GM12878 (cell line): ENCODE results near the gene WWC2. TPM values are rescaled to one million over a fixed set of nuclear protein-coding genes. Genes with fewer than 3 reads are reported as not detected.

ENCODE experiments used
- ATAC-seq: fragments of 200-7000 bp; cut with Tn5 transposase; 3 replicates; pipeline ENCODE4 v1.9.1; 2020; ENCODE audit warnings: mild to moderate bottlenecking, moderate library complexity
- BruUV-seq: library from RNA; stranded (reverse); fragments of 400-500 nt; replicated peaks from 2 replicates; lab custom pipeline; 2021; lab: Mats Ljungman, UMichigan
- CTCF ChIA-PET: fragments of 300-600 bp; sonication (Branson Sonifier 250); formaldehyde crosslinking; extraction: SDS; loops from one replicate; lab custom pipeline; 2021; ENCODE audit warnings: inconsistent platforms; lab: Yijun Ruan, JAX
- POLR2A ChIA-PET: fragments of 350-600 bp; formaldehyde crosslinking; extraction: SDS; loops from one replicate; lab custom pipeline; 2021; ENCODE audit warnings: inconsistent platforms; lab: Charles Lee
- RAD21 ChIA-PET: fragments of 300-600 bp; sonication (Branson Sonifier 250); formaldehyde crosslinking; loops from one replicate; lab custom pipeline; 2023; ENCODE audit warnings: antibody characterized with exemption; ENCODE audit not compliant: unreplicated experiment; lab: Charles Lee
- SMC1A ChIA-PET: fragments of 300-600 bp; sonication (Branson Sonifier 250); formaldehyde crosslinking; loops from one replicate; lab custom pipeline; 2023; ENCODE audit not compliant: unreplicated experiment, uncharacterized antibody; lab: Charles Lee
- DNase-seq: peaks from one replicate; pipeline ENCODE4 v3.0.0-alpha.2; 2011; ENCODE audit warnings: low read depth, low spot score
- FAIRE-seq: peaks from 3 replicates; lab custom pipeline; 2011; peaks lifted over from hg19 to GRCh38; lab: Jason Lieb, UNC
- H2AFZ ChIP-seq: 2 replicates; pipeline ENCODE4 v1.6.0; 2011; ENCODE audit warnings: low read depth, low read length, control low read depth; ENCODE audit not compliant: control insufficient read depth
- H3K27ac ChIP-seq: 2 replicates; pipeline ENCODE4 v1.5.1; 2011; ENCODE audit warnings: control low read depth; ENCODE audit not compliant: control insufficient read depth, insufficient read depth
- H3K27me3 ChIP-seq, 2 experiments: replicated peaks in 1 of 2; 2 replicates each; pipeline versions ENCODE4 v1.6.0 to v1.6.1; 2011; ENCODE audit warnings: low read length in 1 of 2; ENCODE audit not compliant: control insufficient read depth in 2 of 2, insufficient read depth in 2 of 2
- H3K36me3 ChIP-seq, 2 experiments: 2 replicates each; pipeline ENCODE4 v1.5.1; 2011; ENCODE audit warnings: low read length in 1 of 2; ENCODE audit not compliant: control insufficient read depth in 2 of 2, insufficient read depth in 2 of 2
- H3K4me1 ChIP-seq: 2 replicates; pipeline ENCODE4 v1.6.1; 2011; ENCODE audit warnings: mild to moderate bottlenecking, low read length, moderate library complexity, mixed read lengths; ENCODE audit not compliant: control insufficient read depth, insufficient read depth
- H3K4me2 ChIP-seq: 2 replicates; pipeline ENCODE4 v1.6.0; 2011; ENCODE audit warnings: control low read depth; ENCODE audit not compliant: control insufficient read depth, insufficient read depth
- H3K4me3 ChIP-seq: fragments of 200-600 bp; sonication (generic); 2 replicates; pipeline ENCODE4 v1.5.1; 2016
- H3K79me2 ChIP-seq: 2 replicates; pipeline ENCODE4 v1.6.0; 2011; ENCODE audit warnings: low read length; ENCODE audit not compliant: control insufficient read depth, insufficient read depth
- H3K9ac ChIP-seq: 2 replicates; pipeline ENCODE4 v1.8.0; 2011; ENCODE audit warnings: low read length, control low read depth, mixed read lengths; ENCODE audit not compliant: control insufficient read depth, insufficient read depth
- H3K9me3 ChIP-seq: replicated peaks from 3 replicates; pipeline ENCODE4 v1.5.1; 2011; ENCODE audit warnings: mild to moderate bottlenecking, low read length; ENCODE audit not compliant: control insufficient read depth, insufficient read depth
- H4K20me1 ChIP-seq: 2 replicates; pipeline ENCODE4 v1.6.0; 2011; ENCODE audit not compliant: control insufficient read depth, insufficient read depth
- CEBPB ChIP-seq, 2 experiments: fragments of 150-350 bp in 1 of 2; IDR thresholded peaks; 2 replicates each; pipeline ENCODE4 v1.6.1; 2012 to 2014; ENCODE audit warnings: low read depth in 2 of 2, low read length in 2 of 2, borderline replicate concordance in 1 of 2, inconsistent platforms in 1 of 2
- CREM ChIP-seq: IDR thresholded peaks from 2 replicates; pipeline ENCODE4 v1.6.1; 2014; ENCODE audit warnings: antibody characterized with exemption, low read depth
- IKZF1 ChIP-seq: fragments of 450-650 bp; conservative IDR thresholded peaks from 2 replicates; pipeline ENCODE4 v1.6.1; 2017; ENCODE audit warnings: antibody characterized with exemption, mild to moderate bottlenecking
- MEF2A ChIP-seq: IDR thresholded peaks from 2 replicates; pipeline ENCODE4 v1.6.1; 2011; ENCODE audit warnings: low read depth, mild to moderate bottlenecking, low read length, moderate library complexity; ENCODE audit not compliant: insufficient read depth
- MTA2 ChIP-seq: fragments of 450-650 bp; IDR thresholded peaks from 2 replicates; pipeline ENCODE4 v1.6.1; 2016; ENCODE audit warnings: low read depth, mild to moderate bottlenecking, moderate library complexity
- RELA ChIP-seq: fragments of 450-650 bp; IDR thresholded peaks from 2 replicates; pipeline ENCODE4 v1.8.0; 2014; ENCODE audit warnings: borderline replicate concordance; ENCODE audit not compliant: partially characterized antibody
- TCF7 ChIP-seq: IDR thresholded peaks from 2 replicates; pipeline ENCODE4 v1.6.1; 2014; ENCODE audit warnings: antibody characterized with exemption, borderline replicate concordance
- WRNIP1 ChIP-seq: IDR thresholded peaks from 2 replicates; pipeline ENCODE4 v1.6.1; 2011; ENCODE audit warnings: low read depth, low read length, improper control_type of control experiment, borderline replicate concordance
- ZNF384 ChIP-seq: IDR thresholded peaks from 2 replicates; pipeline ENCODE4 v1.6.1; 2012; ENCODE audit warnings: low read depth, mild to moderate bottlenecking, low read length, improper control_type of control experiment, borderline replicate concordance
- ZZZ3 ChIP-seq: IDR thresholded peaks from 2 replicates; pipeline ENCODE4 v1.6.1; 2011; ENCODE audit warnings: low read depth; ENCODE audit not compliant: control insufficient read depth, insufficient read length
- WGBS: methylation state at CpG from one replicate; pipeline ENCODE4 v1.1.6; 2016; ENCODE audit warnings: low lambda C conversion rate; ENCODE audit not compliant: insufficient replicate concordance, insufficient coverage; ENCODE audit errors: missing lambda C conversion rate; 5-methylcytosine and 5-hydroxymethylcytosine counted together
- in situ Hi-C: fragments of 300-500 bp; cut with MboI; formaldehyde crosslinking; loops from 9 replicates; pipeline ENCODE4 v1.14.3; 2018; ENCODE audit warnings: mixed read lengths
- intact Hi-C: fragments of 100-400 bp; cut with micrococcal nuclease; formaldehyde crosslinking; loops from one replicate; pipeline ENCODE4 v1.14.2; 2022; ENCODE audit not compliant: unreplicated experiment
- polyA plus RNA-seq, 11 experiments: library from polyadenylated mRNA; depleted of rRNA in 4 of 11; unstranded in 6 of 11; stranded (reverse) in 5 of 11; fragments of >200 nt; fragmentation: Nextera tagmentation in 4 of 11; fragmentation: Illumina TruSeq in 1 of 11; extraction: Ambion mirVana in 4 of 11; extraction: Trizol in 1 of 11; gene quantifications; 1 replicate in 1 of 11; 2 replicates in 10 of 11; pipeline versions ENCODE4 v1.2.1 to v1.2.3, GENCODE V29; 2011 to 2016; ENCODE audit warnings: inconsistent platforms in 2 of 11, missing spikeins in 2 of 11, low read depth in 1 of 11
- total RNA-seq, 4 experiments: library from RNA; depleted of rRNA in 3 of 4; stranded (reverse); fragments of >200 nt in 3 of 4; fragmentation: Illumina TruSeq in 1 of 4; extraction: Trizol in 1 of 4; gene quantifications; 2 replicates each; pipeline versions ENCODE4 v1.2.1 to v1.2.3, GENCODE V29; 2013 to 2021
- TF ChIP-seq, protein P1 (sequence below): IDR thresholded peaks from 2 replicates; pipeline ENCODE4 v1.6.1; 2012; ENCODE audit warnings: low read depth, low read length, improper control_type of control experiment
- TF ChIP-seq, protein P2 (sequence below): fragments of 450-650 bp; IDR thresholded peaks from 2 replicates; pipeline ENCODE4 v1.6.1; 2017; ENCODE audit warnings: mild to moderate bottlenecking, moderate library complexity

WWC2 gene
- total and polyA plus RNA-seq, 10 of the 15 experiments (the other 5 are each of a cell fraction or from before 2014, with no cell fraction given): 0.02 to 0.72 (median 0.06) TPM; not detected in 3

DNA sequence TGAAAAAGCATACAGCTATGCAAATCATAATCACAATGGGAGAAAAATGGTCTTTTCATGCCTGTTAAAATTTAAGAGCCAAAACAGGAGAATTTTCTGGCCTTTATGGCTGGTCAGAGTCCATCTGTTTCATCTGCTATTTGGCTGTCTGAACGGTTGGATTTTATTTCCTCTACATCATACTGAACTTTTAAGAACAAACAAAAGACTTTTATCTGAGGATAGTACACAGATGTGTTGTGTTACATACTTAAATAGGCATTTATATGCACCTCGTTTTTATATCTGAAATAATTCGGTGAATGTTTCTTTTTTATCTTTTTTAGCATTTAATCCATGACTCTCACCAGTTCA, 18.0 kb upstream of the WWC2 start:
- no peak overlapping the region for H3K9ac ChIP-seq
- ChIA-PET CTCF (interaction anchor here (1.0 kb wide), 1 partner anchor 181 kb away, joined by 3 read pairs; no protein-coding TSS in a partner anchor), RAD21 (no interaction called here), SMC1A (no interaction called here), POLR2A (no interaction called here)
- WGBS: 21% methylated on average over 3 of the region's 3 CpGs
- H3K27me3 ChIP-seq: no peaks in the 10 kb centered on the region
- H3K4me3 ChIP-seq: no peak overlapping the region
- H2AFZ ChIP-seq: no peak overlapping the region
- TF ChIP-seq MEF2A: no peak
- DNase-seq (no peak), FAIRE-seq (no peak), ATAC-seq (no peak)
- in situ Hi-C loops: no loop called here
- H3K36me3 ChIP-seq: no peaks in the 10 kb centered on the region
- no peak overlapping the region for H3K4me2 ChIP-seq
- H3K79me2 ChIP-seq: no peaks in the 10 kb centered on the region
- no peak overlapping the region for H3K27ac ChIP-seq
- no peaks in the 10 kb centered on the region for H4K20me1 ChIP-seq
- intact Hi-C loops: no loop called here
- no TSS peak for BruUV-seq
- no peaks in the 10 kb centered on the region for H3K9me3 ChIP-seq
- no peaks in the 10 kb centered on the region for H3K4me1 ChIP-seq

DNA sequence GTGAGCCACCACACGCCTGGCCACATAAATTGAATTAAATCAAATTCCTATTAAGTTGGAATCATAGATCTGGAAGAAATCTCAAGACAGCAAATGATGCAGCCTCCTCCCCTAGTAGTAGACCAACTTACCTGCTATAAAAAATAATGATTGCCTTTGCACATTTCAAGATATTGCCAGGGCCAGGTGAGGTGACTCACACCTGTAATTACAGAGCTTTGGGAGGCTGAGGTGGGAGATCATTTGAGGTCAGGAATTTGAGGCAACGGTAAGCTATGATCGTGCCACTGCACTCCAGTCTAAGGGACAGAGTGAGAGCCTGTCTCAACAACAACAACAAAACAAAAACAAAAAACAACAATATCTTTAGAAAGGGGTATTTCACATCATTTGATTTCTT, 17.0 kb upstream of the WWC2 start:
- no TSS peak for BruUV-seq
- Histone ChIP-seq H3K9ac (no peak overlapping the region), H4K20me1 (no peaks in the 10 kb centered on the region), H3K4me1 (no peaks in the 10 kb centered on the region), H3K36me3 (no peaks in the 10 kb centered on the region), H3K27me3 (no peaks in the 10 kb centered on the region), H3K79me2 (no peaks in the 10 kb centered on the region), H3K9me3 (no peaks in the 10 kb centered on the region), H3K4me2 (no peak overlapping the region), H3K27ac (no peak overlapping the region), H2AFZ (no peak overlapping the region), H3K4me3 (no peak overlapping the region)
- no peak for FAIRE-seq
- 7% methylated on average over 3 of the region's 3 CpGs for WGBS
- in situ Hi-C loops (no loop called here), intact Hi-C loops (no loop called here)
- POLR2A ChIA-PET: no interaction called here
- DNase-seq: no peak
- RAD21 ChIA-PET: no interaction called here
- SMC1A ChIA-PET: interaction anchor here (0.7 kb wide), 1 partner anchor 250 kb away, joined by 4 read pairs; no protein-coding TSS in a partner anchor
- CTCF ChIA-PET: interaction anchor here (0.6 to 1.3 kb wide), 2 partner anchors 8 to 41 kb away, joined by 3 to 4 read pairs; no protein-coding TSS in a partner anchor
- ATAC-seq: no peak
- TF ChIP-seq ZZZ3 (no peak), IKZF1 (no peak), CREM (no peak), ZNF384 (no peak), WRNIP1 (no peak), MTA2 (no peak), RELA (no peak), TCF7 (no peak), CEBPB (IDR thresholded peaks at IDR 0.05; ENCODE audit: borderline replicate concordance in 1 of 2, low read depth in 2 of 2, low read length in 2 of 2) (no peak)
- TF ChIP-seq, protein P1, sequence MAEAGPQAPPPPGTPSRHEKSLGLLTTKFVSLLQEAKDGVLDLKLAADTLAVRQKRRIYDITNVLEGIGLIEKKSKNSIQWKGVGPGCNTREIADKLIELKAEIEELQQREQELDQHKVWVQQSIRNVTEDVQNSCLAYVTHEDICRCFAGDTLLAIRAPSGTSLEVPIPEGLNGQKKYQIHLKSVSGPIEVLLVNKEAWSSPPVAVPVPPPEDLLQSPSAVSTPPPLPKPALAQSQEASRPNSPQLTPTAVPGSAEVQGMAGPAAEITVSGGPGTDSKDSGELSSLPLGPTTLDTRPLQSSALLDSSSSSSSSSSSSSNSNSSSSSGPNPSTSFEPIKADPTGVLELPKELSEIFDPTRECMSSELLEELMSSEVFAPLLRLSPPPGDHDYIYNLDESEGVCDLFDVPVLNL: no peak
- TF ChIP-seq, protein P2, sequence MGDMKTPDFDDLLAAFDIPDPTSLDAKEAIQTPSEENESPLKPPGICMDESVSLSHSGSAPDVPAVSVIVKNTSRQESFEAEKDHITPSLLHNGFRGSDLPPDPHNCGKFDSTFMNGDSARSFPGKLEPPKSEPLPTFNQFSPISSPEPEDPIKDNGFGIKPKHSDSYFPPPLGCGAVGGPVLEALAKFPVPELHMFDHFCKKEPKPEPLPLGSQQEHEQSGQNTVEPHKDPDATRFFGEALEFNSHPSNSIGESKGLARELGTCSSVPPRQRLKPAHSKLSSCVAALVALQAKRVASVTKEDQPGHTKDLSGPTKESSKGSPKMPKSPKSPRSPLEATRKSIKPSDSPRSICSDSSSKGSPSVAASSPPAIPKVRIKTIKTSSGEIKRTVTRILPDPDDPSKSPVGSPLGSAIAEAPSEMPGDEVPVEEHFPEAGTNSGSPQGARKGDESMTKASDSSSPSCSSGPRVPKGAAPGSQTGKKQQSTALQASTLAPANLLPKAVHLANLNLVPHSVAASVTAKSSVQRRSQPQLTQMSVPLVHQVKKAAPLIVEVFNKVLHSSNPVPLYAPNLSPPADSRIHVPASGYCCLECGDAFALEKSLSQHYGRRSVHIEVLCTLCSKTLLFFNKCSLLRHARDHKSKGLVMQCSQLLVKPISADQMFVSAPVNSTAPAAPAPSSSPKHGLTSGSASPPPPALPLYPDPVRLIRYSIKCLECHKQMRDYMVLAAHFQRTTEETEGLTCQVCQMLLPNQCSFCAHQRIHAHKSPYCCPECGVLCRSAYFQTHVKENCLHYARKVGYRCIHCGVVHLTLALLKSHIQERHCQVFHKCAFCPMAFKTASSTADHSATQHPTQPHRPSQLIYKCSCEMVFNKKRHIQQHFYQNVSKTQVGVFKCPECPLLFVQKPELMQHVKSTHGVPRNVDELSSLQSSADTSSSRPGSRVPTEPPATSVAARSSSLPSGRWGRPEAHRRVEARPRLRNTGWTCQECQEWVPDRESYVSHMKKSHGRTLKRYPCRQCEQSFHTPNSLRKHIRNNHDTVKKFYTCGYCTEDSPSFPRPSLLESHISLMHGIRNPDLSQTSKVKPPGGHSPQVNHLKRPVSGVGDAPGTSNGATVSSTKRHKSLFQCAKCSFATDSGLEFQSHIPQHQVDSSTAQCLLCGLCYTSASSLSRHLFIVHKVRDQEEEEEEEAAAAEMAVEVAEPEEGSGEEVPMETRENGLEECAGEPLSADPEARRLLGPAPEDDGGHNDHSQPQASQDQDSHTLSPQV: no peak
